PC-9 (cell line): ENCODE data around the gene DEAF1.

Experiments
- CTCF ChIP-seq: fragments of 200-600 bp; sonication (generic); conservative IDR thresholded peaks from 2 replicates; pipeline ENCODE4 v1.6.1; 2017; ENCODE audit warnings: mixed run types, antibody characterized with exemption, mild to moderate bottlenecking, moderate library complexity
- EZH2 ChIP-seq: fragments of 200-600 bp; sonication (generic); IDR thresholded peaks from 2 replicates; pipeline ENCODE4 v1.8.0; 2017; ENCODE audit warnings: antibody characterized with exemption, low read depth

GRCh38 chr11:693415-693831, 1.6 kb downstream of the DEAF1 start:
- TF ChIP-seq CTCF (no peak), EZH2 (no peak)
